Small intestine (tissue), 16 donors: ENCODE data around the gene CAMK2D. TPM values are rescaled to one million over a fixed set of nuclear protein-coding genes. Genes with fewer than 3 reads are reported as not detected.
A peak's percentile ranks its signal among the peaks of the same experiment; 100 is the strongest.
"Not testable (repeated sequence)": the region's sequence is repeated elsewhere in the genome, so short reads cannot be mapped to it uniquely, and the experiment has no call there.

Experiments used
- DNase-seq, 2 donors: peaks; one replicate each; pipeline versions ENCODE4 v3.0.0 to v3.0.0-alpha.2; 2013
- FAIRE-seq: peaks from 2 replicates; lab custom pipeline; 2012; peaks lifted over from hg19 to GRCh38; lab: Jason Lieb, UNC
- H3K27ac ChIP-seq, 3 donors: one replicate each; pipeline ENCODE4 v1.5.1; 2013; ENCODE audit warnings: low read length in 2 of 3, mild to moderate bottlenecking in 2 of 3, control low read depth in 1 of 3, inconsistent platforms in 1 of 3, low read depth in 1 of 3, moderate library complexity in 1 of 3
- H3K27me3 ChIP-seq, 3 donors: one replicate each; pipeline ENCODE4 v1.6.1; 2013; ENCODE audit warnings: low read length in 3 of 3, inconsistent platforms in 1 of 3; ENCODE audit not compliant: control insufficient read depth in 3 of 3, insufficient read depth in 3 of 3
- H3K36me3 ChIP-seq, 3 donors: one replicate each; pipeline ENCODE4 v1.6.1; 2013; ENCODE audit warnings: low read length in 3 of 3, inconsistent platforms in 1 of 3, low read depth in 1 of 3, mild to moderate bottlenecking in 1 of 3, moderate library complexity in 1 of 3; ENCODE audit not compliant: control insufficient read depth in 3 of 3, insufficient read depth in 2 of 3
- H3K4me1 ChIP-seq, 3 donors: one replicate each; pipeline ENCODE4 v1.6.1; 2013; ENCODE audit warnings: low read length in 2 of 3, inconsistent platforms in 1 of 3, low read depth in 1 of 3, mild to moderate bottlenecking in 1 of 3, moderate library complexity in 1 of 3; ENCODE audit not compliant: control insufficient read depth in 3 of 3, insufficient read depth in 2 of 3
- H3K4me3 ChIP-seq, 3 donors: one replicate each; pipeline ENCODE4 v1.5.1; 2013; ENCODE audit warnings: low read length in 3 of 3, control low read depth in 1 of 3, inconsistent platforms in 1 of 3, low read depth in 1 of 3, mild to moderate bottlenecking in 1 of 3, moderate library complexity in 1 of 3
- H3K9me3 ChIP-seq, 2 donors: one replicate each; pipeline ENCODE4 v1.6.1; 2013; ENCODE audit warnings: low read depth in 1 of 2, low read length in 1 of 2; ENCODE audit not compliant: control insufficient read depth in 2 of 2, insufficient read depth in 1 of 2
- WGBS, 3 donors: extraction: QIAGEN DNeasy Blood & Tissue Kit; methylation state at CpG; one replicate each; pipeline ENCODE4 v1.1.7; 2013; 5-methylcytosine and 5-hydroxymethylcytosine counted together
- long read RNA-seq, 10 donors: transcript quantifications; one replicate each; lab custom pipeline, GENCODE V29; 2026
- polyA plus RNA-seq, 4 donors: library from polyadenylated mRNA; stranded (reverse) in 3 of 4; unstranded in 1 of 4; fragments of 200-250 nt in 3 of 4; fragments of 120-200 nt in 1 of 4; gene quantifications; one replicate each; pipeline versions ENCODE4 v1.2.1 to v1.2.3, GENCODE V29; 2013
- donor health status: healthy with polysubstance abuse.
- donor health status: control.
- donor health status: control.
- donor health status: Bipolar disorder and iron deficiency.
- donor health status: healthy.

The CAMK2D gene
- polyA plus RNA-seq: 10 to 100 TPM; 21.1 to 81.1 (median 24.0) TPM
- long read RNA-seq, donor 1, full-length matches to known transcripts: 29 of 80 reads
- long read RNA-seq, donor 1, partial matches to known transcripts: 51 of 80 reads
- long read RNA-seq, donor 1, other reads (novel, unspliced or antisense): 0 of 80 reads
- long read RNA-seq, donor 2, full-length matches to known transcripts: 3 of 3 reads
- long read RNA-seq, donor 2, partial matches to known transcripts: 0 of 3 reads
- long read RNA-seq, donor 2, other reads (novel, unspliced or antisense): 0 of 3 reads
- long read RNA-seq, donor 3, full-length matches to known transcripts: 3 of 3 reads
- long read RNA-seq, donor 3, partial matches to known transcripts: 0 of 3 reads
- long read RNA-seq, donor 3, other reads (novel, unspliced or antisense): 0 of 3 reads
- long read RNA-seq, donor 4: 0 reads
- long read RNA-seq, donor 5: 0 reads
- long read RNA-seq, donor 6, full-length matches to known transcripts: 8 of 8 reads
- long read RNA-seq, donor 6, partial matches to known transcripts: 0 of 8 reads
- long read RNA-seq, donor 6, other reads (novel, unspliced or antisense): 0 of 8 reads
- long read RNA-seq, donor 7, full-length matches to known transcripts: 7 of 54 reads
- long read RNA-seq, donor 7, partial matches to known transcripts: 17 of 54 reads
- long read RNA-seq, donor 7, other reads (novel, unspliced or antisense): 30 of 54 reads
- long read RNA-seq, donor 8: 0 reads
- long read RNA-seq, donor 9: 0 reads
- long read RNA-seq, donor 10, full-length matches to known transcripts: 11 of 11 reads
- long read RNA-seq, donor 10, partial matches to known transcripts: 0 of 11 reads
- long read RNA-seq, donor 10, other reads (novel, unspliced or antisense): 0 of 11 reads

GRCh38 chr4:113761620-113762185 is at the start of gene CAMK2D:
Gene CAMK2D (minus strand): TSS chr4:113761738. CDS start chr4:113761068, 670 bp downstream.
- Histone ChIP-seq H3K36me3 (peaks cover 0 to 2% (median 0%) of the 10 kb centered on the region in 3 donors), H3K4me3 (peak within 1 kb of the TSS; percentile 79 to 92 (median 81)), H3K27me3 (no peaks in the 10 kb centered on the region), H3K27ac (peak within 1 kb of the TSS; percentile 97 to 100 (median 99)), H3K4me1 (peaks cover 0 to 31% (median 0%) of the 10 kb centered on the region in 3 donors), H3K9me3 (no peaks in the 10 kb centered on the region)
- 0 to 1% (median 0%) methylated on average over 25 to 50 of the region's 50 CpGs for whole genome bisulfite sequencing, 3 donors
- FAIRE-seq: no peak
- DNase-seq: peak; percentile 91 to 93

DNA sequence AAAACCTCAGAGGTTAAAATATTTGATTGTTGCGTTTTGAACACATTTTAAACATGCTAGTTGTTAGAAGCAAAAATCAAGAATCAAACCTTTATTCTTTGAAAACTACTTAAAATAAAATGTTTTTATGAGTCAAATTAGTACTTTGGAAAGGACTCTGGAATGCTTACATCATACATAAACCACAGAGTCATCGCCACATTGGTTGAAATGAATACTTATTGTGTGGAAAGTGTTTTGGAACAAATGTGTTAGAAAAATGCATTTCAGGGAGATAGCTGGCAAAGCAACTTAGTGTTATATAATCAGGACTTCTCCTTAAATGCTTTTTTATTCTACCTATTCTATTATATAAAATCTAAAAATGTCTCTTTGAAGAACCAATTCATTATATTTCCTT is 49.4 kb upstream of the CAMK2D start:
- Histone ChIP-seq H3K27me3 (no peaks in the 10 kb centered on the region), H3K4me1 (no peaks in the 10 kb centered on the region), H3K9me3 (no peaks in the 10 kb centered on the region), H3K36me3 (no peaks in the 10 kb centered on the region), H3K4me3 (no peak overlapping the region), H3K27ac (no peak overlapping the region)
- no peak for FAIRE-seq
- no peak for DNase-seq
- 72 to 85% (median 75%) methylated on average over 2 of the region's 2 CpGs for WGBS, 3 donors

DNA sequence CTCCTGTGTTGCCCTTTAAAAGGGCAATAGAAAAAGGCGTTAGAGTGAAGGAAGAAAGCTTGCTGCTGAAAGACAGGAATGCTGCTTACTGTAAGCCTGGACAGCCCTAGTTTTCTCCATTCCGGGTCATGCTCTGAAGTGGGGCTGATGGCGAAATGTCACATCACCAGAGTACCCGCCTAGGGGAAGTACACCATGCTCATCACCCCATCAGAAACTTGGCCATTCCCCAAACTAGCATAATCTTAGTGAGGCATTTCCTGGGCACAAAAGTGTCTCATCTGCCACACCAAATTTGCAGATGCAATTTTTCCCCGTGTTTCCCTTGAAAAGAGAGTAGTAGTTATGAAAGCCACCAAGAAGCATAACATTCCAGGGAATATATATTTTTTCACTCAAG is 47.8 kb upstream of the CAMK2D start:
- H3K4me1 ChIP-seq: no peaks in the 10 kb centered on the region
- no peak for DNase-seq
- no peaks in the 10 kb centered on the region for H3K27me3 ChIP-seq
- FAIRE-seq: no peak
- no peaks in the 10 kb centered on the region for H3K36me3 ChIP-seq
- WGBS, 3 donors: 86 to 90% (median 89%) methylated on average over 5 of the region's 5 CpGs
- no peak overlapping the region for H3K27ac ChIP-seq
- no peak overlapping the region for H3K4me3 ChIP-seq
- H3K9me3 ChIP-seq: no peaks in the 10 kb centered on the region

DNA sequence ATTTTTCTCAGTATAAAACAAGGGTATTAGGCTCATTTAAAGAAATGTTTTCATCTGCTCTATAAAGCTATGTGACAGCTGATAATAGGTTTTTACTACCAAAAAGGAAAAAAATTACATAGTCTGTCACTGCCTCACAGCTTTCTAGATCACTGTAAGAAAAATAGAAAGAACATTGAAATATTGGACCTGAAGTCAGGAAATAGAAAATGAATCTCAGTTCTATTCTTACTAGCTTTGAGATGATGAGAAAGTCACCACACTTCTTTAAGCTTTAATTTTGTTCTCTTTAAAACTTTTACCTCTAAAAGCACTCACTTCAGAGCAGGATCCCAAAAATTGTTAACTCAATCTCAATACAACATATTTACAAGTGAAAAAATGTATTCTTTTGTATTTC is 45.3 kb upstream of the CAMK2D start:
- no peaks in the 10 kb centered on the region for H3K4me1 ChIP-seq
- peaks cover 0 to 8% of the 10 kb centered on the region in 2 donors for H3K9me3 ChIP-seq
- no peak for DNase-seq
- no peaks in the 10 kb centered on the region for H3K27me3 ChIP-seq
- no peak overlapping the region for H3K4me3 ChIP-seq
- H3K36me3 ChIP-seq: no peaks in the 10 kb centered on the region
- FAIRE-seq: no peak
- H3K27ac ChIP-seq: no peak overlapping the region

DNA sequence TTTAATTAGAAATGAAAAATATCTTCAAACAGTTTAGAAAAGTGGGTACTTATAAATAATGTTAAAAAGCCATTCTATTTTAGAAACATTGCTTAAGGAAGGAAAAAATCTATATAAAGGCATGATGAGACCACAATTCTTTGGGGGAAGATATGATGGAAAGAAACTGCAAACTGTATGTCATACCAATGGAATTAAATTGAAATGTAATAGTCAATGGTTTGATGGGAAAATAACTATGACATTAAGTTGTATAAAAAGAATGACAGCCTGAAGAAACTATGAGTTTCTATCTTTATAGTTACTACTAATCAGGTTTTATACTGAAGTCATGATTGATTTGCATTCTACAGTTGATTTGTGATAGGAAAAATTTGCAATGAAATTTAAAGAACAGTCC is 40.3 kb upstream of the CAMK2D start:
- Histone ChIP-seq H3K36me3 (no peaks in the 10 kb centered on the region), H3K27ac (no peak overlapping the region), H3K4me1 (no peaks in the 10 kb centered on the region), H3K4me3 (no peak overlapping the region), H3K9me3 (peaks cover 0 to 8% of the 10 kb centered on the region in 2 donors), H3K27me3 (no peaks in the 10 kb centered on the region)
- DNase-seq: no peak
- no peak for FAIRE-seq

DNA sequence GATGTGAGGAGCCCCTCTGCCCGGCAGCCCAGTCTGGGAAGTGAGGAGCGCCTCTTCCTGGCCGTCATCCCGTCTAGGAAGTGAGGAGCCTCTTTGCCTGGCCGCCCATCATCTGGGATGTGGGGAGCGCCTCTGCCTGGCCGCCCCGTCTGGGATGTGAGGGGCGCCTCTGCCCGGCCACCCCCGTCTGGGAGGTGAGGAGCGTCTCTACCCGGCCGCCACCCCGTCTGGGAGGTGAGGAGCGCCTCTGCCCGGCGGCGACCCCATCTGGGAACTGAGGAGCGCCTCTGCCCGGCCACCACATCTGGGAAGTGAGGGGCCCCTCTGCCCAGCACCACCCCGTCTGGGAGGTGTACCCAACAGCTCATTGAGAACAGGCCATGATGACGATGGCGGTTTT is 34.8 kb upstream of the CAMK2D start:
- H3K36me3 ChIP-seq, H3K4me3 ChIP-seq, DNase-seq, H3K27me3 ChIP-seq, H3K27ac ChIP-seq, H3K9me3 ChIP-seq, H3K4me1 ChIP-seq, FAIRE-seq: not testable (repeated sequence)
- WGBS, 3 donors: 95 to 96% (median 95%) methylated on average over 23 to 24 of the region's 24 CpGs

DNA sequence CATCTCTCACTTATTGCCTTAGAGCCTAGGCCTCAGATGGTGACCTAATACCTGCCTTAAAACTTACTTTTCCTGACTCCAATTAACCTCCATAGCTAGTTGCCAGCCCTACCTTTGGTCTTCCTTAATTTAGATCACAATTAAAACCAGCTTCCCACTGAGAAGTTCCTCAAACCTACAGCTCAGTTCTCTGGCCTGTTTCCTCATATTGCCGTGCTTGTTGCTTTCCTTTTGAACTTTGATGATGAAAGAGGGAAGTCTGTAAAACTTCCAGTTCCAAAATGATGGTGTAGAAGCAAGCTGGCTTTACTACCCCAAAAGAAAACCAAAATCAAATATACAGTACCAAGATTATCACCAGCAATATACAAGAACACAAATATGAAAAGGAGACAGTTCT is 28.9 kb upstream of the CAMK2D start:
- DNase-seq (peak in 1 of 2 donors; percentile 5), FAIRE-seq (no peak)
- H3K36me3 ChIP-seq: no peaks in the 10 kb centered on the region
- H3K4me3 ChIP-seq: no peak overlapping the region
- H3K27me3 ChIP-seq: no peaks in the 10 kb centered on the region
- peaks cover 0 to 6% of the 10 kb centered on the region in 2 donors for H3K9me3 ChIP-seq
- 68 to 83% (median 75%) methylated on average over 1 of the region's 1 CpG for WGBS, 3 donors
- H3K27ac ChIP-seq: no peak overlapping the region
- H3K4me1 ChIP-seq: no peaks in the 10 kb centered on the region

DNA sequence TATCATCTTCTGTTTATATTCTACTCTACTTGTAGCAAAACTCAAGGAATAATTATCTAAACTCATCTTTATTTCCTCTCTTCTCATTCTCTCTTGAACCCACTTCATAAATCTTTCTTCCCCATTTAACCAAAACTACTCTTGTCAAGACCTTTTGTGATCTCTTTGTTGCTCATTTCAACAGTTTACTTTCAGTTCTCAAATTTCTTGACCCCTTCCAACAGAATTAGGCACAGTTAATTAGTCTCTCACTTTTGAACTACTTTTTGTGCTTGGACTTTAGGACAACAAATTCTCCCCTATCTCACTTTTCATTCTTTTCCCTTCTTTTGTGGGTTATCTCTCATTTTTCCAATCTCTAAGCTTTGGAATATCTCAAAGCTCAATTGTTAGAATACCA is 27.4 kb upstream of the CAMK2D start:
- no peak for DNase-seq
- no peaks in the 10 kb centered on the region for H3K4me1 ChIP-seq
- no peak for FAIRE-seq
- H3K36me3 ChIP-seq: no peaks in the 10 kb centered on the region
- H3K9me3 ChIP-seq: peaks cover 0 to 6% of the 10 kb centered on the region in 2 donors
- H3K27ac ChIP-seq: no peak overlapping the region
- no peak overlapping the region for H3K4me3 ChIP-seq
- no peaks in the 10 kb centered on the region for H3K27me3 ChIP-seq
